Thyroid gland (tissue), 4 donors: ENCODE data around the gene SMIM1. TPM values are rescaled to one million over a fixed set of nuclear protein-coding genes. Genes with fewer than 3 reads are reported as not detected.

ENCODE experiments used
- DNase-seq, 2 donors: peaks; one replicate each; pipeline ENCODE4 v3.0.0-alpha.2; 2019
- H3K27ac ChIP-seq, 3 donors: fragments of 200-600 bp; sonication (generic); 1 replicate in 2 of 3; 2 replicates in 1 of 3; pipeline ENCODE4 v1.5.1; 2016 to 2019; ENCODE audit warnings: mild to moderate bottlenecking in 1 of 3, moderate library complexity in 1 of 3
- H3K27me3 ChIP-seq: fragments of 200-600 bp; sonication (generic); one replicate; pipeline ENCODE4 v1.5.1; 2019
- H3K36me3 ChIP-seq, 2 donors: fragments of 200-600 bp; sonication (generic); one replicate each; pipeline ENCODE4 v1.5.1; 2016 to 2019
- H3K4me1 ChIP-seq, 2 donors: fragments of 200-600 bp; sonication (generic); one replicate each; pipeline ENCODE4 v1.5.1; 2017 to 2019
- H3K4me3 ChIP-seq, 3 donors: fragments of 200-600 bp; sonication (generic); replicated peaks in 1 of 3; 1 replicate in 2 of 3; 2 replicates in 1 of 3; pipeline ENCODE4 v1.5.1; 2016; ENCODE audit warnings: mild to moderate bottlenecking in 1 of 3
- H3K9me3 ChIP-seq: fragments of 200-600 bp; sonication (generic); one replicate; pipeline ENCODE4 v1.5.1; 2017
- POLR2A ChIP-seq, 2 donors: fragments of 450-650 bp; IDR thresholded peaks; one replicate each; pipeline ENCODE4 v1.6.1; 2017; ENCODE audit warnings: antibody characterized with exemption in 2 of 2, mild to moderate bottlenecking in 2 of 2, moderate library complexity in 1 of 2
- WGBS, 2 donors: methylation state at CpG; one replicate each; pipeline ENCODE4 v1.1.5; 2017; 5-methylcytosine and 5-hydroxymethylcytosine counted together
- intact Hi-C: fragments of 100-400 bp; cut with DNase I; formaldehyde crosslinking; loops from one replicate; pipeline ENCODE4 v1.15.1; 2023
- total RNA-seq, 4 donors: library from RNA; depleted of rRNA; stranded (reverse); fragments of >200 nt; gene quantifications; one replicate each; pipeline ENCODE4 v1.2.3, GENCODE V29; 2016
- TF ChIP-seq, protein P1 (sequence below), 6 experiments: fragments of 200-600 bp in 3 of 6; fragments of 450-650 bp in 3 of 6; sonication (generic) in 3 of 6; IDR thresholded peaks; one replicate each; pipeline ENCODE4 v1.5.1; 2016 to 2019; ENCODE audit warnings: antibody characterized with exemption in 6 of 6, mild to moderate bottlenecking in 2 of 6, inconsistent platforms in 1 of 6, moderate library complexity in 1 of 6

The SMIM1 gene
- total RNA-seq, 4 donors from 2014 or later = 8.6 to 20.2 (median 9.7) TPM

- WGBS, 2 donors = 92 to 100% methylated on average over 2 of the region's 2 CpGs
Observed at GRCh38 chr1:3814065-3814464, 41.5 kb downstream of the SMIM1 start.

DNA sequence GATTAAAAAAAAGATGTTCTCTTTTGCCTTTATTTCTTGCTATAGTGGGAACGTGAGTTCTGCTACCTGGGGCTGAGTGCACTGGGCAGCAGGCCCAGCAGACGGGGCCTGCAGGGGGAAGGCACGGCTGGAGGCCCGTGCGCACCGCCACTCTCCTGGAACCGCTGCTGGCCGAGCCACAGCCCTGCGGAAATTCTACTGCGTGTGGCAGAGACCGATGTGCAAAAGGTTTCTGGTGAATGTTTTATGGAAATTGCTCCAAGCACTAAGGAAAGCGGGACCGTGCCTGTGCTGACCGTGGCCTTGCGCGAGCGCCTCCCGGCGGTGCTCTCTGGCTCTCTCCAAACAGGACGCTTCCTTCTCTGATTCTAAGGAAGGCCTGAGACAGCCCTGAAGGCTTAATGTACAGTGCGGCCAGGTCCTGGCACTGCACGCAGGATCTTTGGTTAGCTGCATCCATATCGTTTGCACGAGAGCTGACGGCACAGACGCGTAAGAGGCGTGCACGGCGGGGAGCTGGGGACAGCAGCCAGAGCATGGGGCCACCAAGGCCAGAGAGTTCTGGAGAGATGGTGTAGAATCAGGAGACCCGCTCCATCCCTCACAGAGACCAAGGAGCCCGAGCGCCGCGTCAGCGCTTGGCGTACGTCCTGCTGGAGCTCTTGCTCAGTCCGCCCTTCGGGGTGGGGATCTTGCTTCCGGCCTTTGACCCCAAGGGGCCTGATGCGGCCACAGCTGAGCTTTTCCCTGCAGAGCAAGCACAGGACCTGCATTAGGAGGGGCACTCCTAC, 42.4 kb downstream of the SMIM1 start:
- no peaks in the 10 kb centered on the region for H3K27me3 ChIP-seq
- H3K27ac ChIP-seq = no peak overlapping the region
- H3K9me3 ChIP-seq = no peaks in the 10 kb centered on the region
- intact Hi-C loops = no loop called here
- peaks cover 14 to 28% of the 10 kb centered on the region in 2 donors for H3K36me3 ChIP-seq
- no peak for TF ChIP-seq POLR2A (IDR thresholded peaks at IDR 0.05)
- TF ChIP-seq, protein P1, sequence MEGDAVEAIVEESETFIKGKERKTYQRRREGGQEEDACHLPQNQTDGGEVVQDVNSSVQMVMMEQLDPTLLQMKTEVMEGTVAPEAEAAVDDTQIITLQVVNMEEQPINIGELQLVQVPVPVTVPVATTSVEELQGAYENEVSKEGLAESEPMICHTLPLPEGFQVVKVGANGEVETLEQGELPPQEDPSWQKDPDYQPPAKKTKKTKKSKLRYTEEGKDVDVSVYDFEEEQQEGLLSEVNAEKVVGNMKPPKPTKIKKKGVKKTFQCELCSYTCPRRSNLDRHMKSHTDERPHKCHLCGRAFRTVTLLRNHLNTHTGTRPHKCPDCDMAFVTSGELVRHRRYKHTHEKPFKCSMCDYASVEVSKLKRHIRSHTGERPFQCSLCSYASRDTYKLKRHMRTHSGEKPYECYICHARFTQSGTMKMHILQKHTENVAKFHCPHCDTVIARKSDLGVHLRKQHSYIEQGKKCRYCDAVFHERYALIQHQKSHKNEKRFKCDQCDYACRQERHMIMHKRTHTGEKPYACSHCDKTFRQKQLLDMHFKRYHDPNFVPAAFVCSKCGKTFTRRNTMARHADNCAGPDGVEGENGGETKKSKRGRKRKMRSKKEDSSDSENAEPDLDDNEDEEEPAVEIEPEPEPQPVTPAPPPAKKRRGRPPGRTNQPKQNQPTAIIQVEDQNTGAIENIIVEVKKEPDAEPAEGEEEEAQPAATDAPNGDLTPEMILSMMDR (IDR thresholded peaks at IDR 0.05) = no peak
- 90 to 91% methylated on average over 42 of the region's 42 CpGs for WGBS, 2 donors
- DNase-seq = peak in 1 of 2 donors; percentile 17
- no peaks in the 10 kb centered on the region for H3K4me1 ChIP-seq
- H3K4me3 ChIP-seq = no peak overlapping the region

More at GRCh38 chr1:3814065-3814464, 41.5 kb downstream of the SMIM1 start:
- Histone ChIP-seq H3K4me1 (no peaks in the 10 kb centered on the region), H3K9me3 (no peaks in the 10 kb centered on the region), H3K27ac (no peak overlapping the region), H3K4me3 (no peak overlapping the region), H3K36me3 (peaks cover 14 to 19% of the 10 kb centered on the region in 2 donors), H3K27me3 (no peaks in the 10 kb centered on the region)
- DNase-seq = no peak
- TF ChIP-seq POLR2A (IDR thresholded peaks at IDR 0.05) = no peak
- TF ChIP-seq, protein P1 (IDR thresholded peaks at IDR 0.05) = no peak
- intact Hi-C loops = no loop called here

- no peak for TF ChIP-seq POLR2A (IDR thresholded peaks at IDR 0.05)
- TF ChIP-seq, protein P1 (IDR thresholded peaks at IDR 0.05) = no peak
- H3K27ac ChIP-seq = no peak overlapping the region
- intact Hi-C loops = no loop called here
- no peak overlapping the region for H3K4me3 ChIP-seq
- H3K27me3 ChIP-seq = no peaks in the 10 kb centered on the region
- peak; percentile 49 to 55 for DNase-seq
- WGBS, 2 donors = 86 to 89% methylated on average over 38 of the region's 38 CpGs
- H3K4me1 ChIP-seq = no peaks in the 10 kb centered on the region
- peaks cover 14 to 33% of the 10 kb centered on the region in 2 donors for H3K36me3 ChIP-seq
- H3K9me3 ChIP-seq = no peaks in the 10 kb centered on the region
Observed at GRCh38 chr1:3816331-3817137, 44.0 kb downstream of the SMIM1 start.

DNA sequence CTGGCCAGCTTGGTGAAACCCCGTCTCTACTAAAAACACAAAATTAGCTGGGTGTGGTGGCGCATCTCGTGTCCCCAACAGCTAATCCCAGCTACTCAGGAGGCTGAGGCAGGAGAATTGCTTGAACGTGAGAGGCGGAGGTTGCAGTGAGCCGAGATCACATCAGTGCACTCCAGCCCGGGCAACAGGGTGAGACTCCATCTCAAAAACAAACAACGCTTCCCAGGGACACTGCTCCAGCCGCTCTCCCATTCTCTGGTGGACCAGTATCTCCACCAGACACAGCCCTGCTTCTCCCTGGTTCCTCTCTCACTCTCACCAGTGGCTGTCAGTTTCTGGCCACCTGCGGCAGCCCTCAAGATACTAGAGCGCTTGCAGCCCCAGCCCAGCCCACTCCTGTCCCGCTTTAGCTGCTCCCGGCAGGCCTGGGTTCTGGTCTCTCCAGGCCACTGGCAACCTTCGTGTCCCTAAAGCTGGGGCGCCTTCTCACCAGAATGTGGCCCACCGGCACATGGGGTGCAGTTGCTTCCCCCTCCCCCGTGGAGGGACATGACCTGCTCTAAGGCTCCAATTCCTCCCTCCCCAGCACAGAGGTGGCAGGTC, 44.7 kb downstream of the SMIM1 start:
- H3K27me3 ChIP-seq = no peaks in the 10 kb centered on the region
- H3K9me3 ChIP-seq = no peaks in the 10 kb centered on the region
- TF ChIP-seq POLR2A (IDR thresholded peaks at IDR 0.05) = no peak
- TF ChIP-seq, protein P1 (IDR thresholded peaks at IDR 0.05) = no peak
- H3K27ac ChIP-seq = no peak overlapping the region
- 90 to 94% methylated on average over 16 of the region's 17 CpGs for WGBS, 2 donors
- no peak overlapping the region for H3K4me3 ChIP-seq
- H3K36me3 ChIP-seq = peaks cover 17 to 33% of the 10 kb centered on the region in 2 donors
- no peaks in the 10 kb centered on the region for H3K4me1 ChIP-seq
- no peak for DNase-seq
- intact Hi-C loops = no loop called here
